Neural cell (in vitro differentiated cells): ENCODE measurements around the gene NUB1. TPM values are rescaled to one million over a fixed set of nuclear protein-coding genes. Genes with fewer than 3 reads are reported as not detected.

ENCODE experiments used
- H2AFZ ChIP-seq: fragments of 200-600, 300-800 bp; sonication (generic), shearing (Covaris generic); 2 replicates; pipeline ENCODE4 v1.6.0; 2014; ENCODE audit warnings: low read depth, mild to moderate bottlenecking, antibody characterized with exemption, low read length, moderate library complexity
- H3F3A ChIP-seq: fragments of 200-600 bp; shearing (Covaris generic); 2 replicates; pipeline ENCODE4 v1.6.1; 2016; ENCODE audit warnings: mild to moderate bottlenecking, moderate library complexity, mixed read lengths, antibody characterized with exemption, low read length; ENCODE audit not compliant: insufficient read depth, poor library complexity, severe bottlenecking
- H3K27ac ChIP-seq: fragments of 200-600, 300-800 bp; sonication (generic), shearing (Covaris generic); 2 replicates; pipeline ENCODE4 v1.5.1; 2014; ENCODE audit warnings: mild to moderate bottlenecking, low read length, moderate library complexity
- H3K27me3 ChIP-seq: fragments of 300-800, 200-600 bp; sonication (generic), shearing (Covaris generic); 2 replicates; pipeline ENCODE4 v1.6.0; 2014; ENCODE audit warnings: mild to moderate bottlenecking, low read depth, low read length, moderate library complexity; ENCODE audit not compliant: insufficient read depth
- H3K36me3 ChIP-seq: fragments of 300-800, 200-600 bp; sonication (generic), shearing (Covaris generic); 2 replicates; pipeline ENCODE4 v1.5.1; 2014; ENCODE audit warnings: mild to moderate bottlenecking, antibody characterized with exemption, low read length, moderate library complexity; ENCODE audit not compliant: insufficient read depth
- H3K4me2 ChIP-seq: fragments of 300-800, 200-600 bp; sonication (generic), shearing (Covaris generic); 2 replicates; pipeline ENCODE4 v1.6.0; 2014; ENCODE audit warnings: mild to moderate bottlenecking, low read length
- H3K4me3 ChIP-seq: fragments of 300-800, 200-600 bp; sonication (generic), shearing (Covaris generic); 2 replicates; pipeline ENCODE4 v1.5.1; 2014; ENCODE audit warnings: mild to moderate bottlenecking, low read length, moderate library complexity
- H3K79me2 ChIP-seq: fragments of 200-600 bp; shearing (Covaris generic); replicated peaks from 2 replicates; pipeline ENCODE4 v1.6.0; 2014; ENCODE audit warnings: mild to moderate bottlenecking, low read length, moderate library complexity; ENCODE audit not compliant: insufficient read depth
- H3K9ac ChIP-seq: fragments of 300-800, 200-600 bp; sonication (generic), shearing (Covaris generic); 2 replicates; pipeline ENCODE4 v1.6.1; 2016; ENCODE audit warnings: mild to moderate bottlenecking, low read length, mixed read lengths
- H3K9me2 ChIP-seq: fragments of 200-600 bp; shearing (Covaris generic); 2 replicates; pipeline ENCODE4 v1.6.1; 2016; ENCODE audit warnings: mild to moderate bottlenecking, low read length, mixed read lengths; ENCODE audit not compliant: insufficient read depth
- H3K9me3 ChIP-seq: fragments of 200-600, 300-800 bp; sonication (generic), shearing (Covaris generic); 2 replicates; pipeline ENCODE4 v1.6.1; 2016; ENCODE audit warnings: mild to moderate bottlenecking, mixed run types, low read length, moderate library complexity, mixed read lengths
- H4K20me1 ChIP-seq: fragments of 200-600 bp; shearing (Covaris generic); 2 replicates; pipeline ENCODE4 v1.6.1; 2016; ENCODE audit warnings: mild to moderate bottlenecking, mixed run types; ENCODE audit not compliant: insufficient read depth
- CTCF ChIP-seq: fragments of 450-650 bp; IDR thresholded peaks from 2 replicates; pipeline ENCODE4 v1.5.1; 2014; ENCODE audit warnings: antibody characterized with exemption, mild to moderate bottlenecking, moderate library complexity; ENCODE audit not compliant: poor library complexity, severe bottlenecking
- EP300 ChIP-seq: fragments of 450-650 bp; conservative IDR thresholded peaks from 2 replicates; pipeline ENCODE4 v1.6.1; 2014; ENCODE audit warnings: antibody characterized with exemption, mild to moderate bottlenecking, moderate library complexity; ENCODE audit not compliant: poor library complexity, severe bottlenecking
- EZH2 ChIP-seq: fragments of 200-600, 300-800 bp; shearing (Covaris generic), sonication (generic); IDR thresholded peaks from 2 replicates; pipeline ENCODE4 v1.6.1; 2014; ENCODE audit warnings: antibody characterized with exemption, low read length, borderline replicate concordance, mild to moderate bottlenecking; ENCODE audit not compliant: insufficient read depth, poor library complexity, severe bottlenecking
- MXI1 ChIP-seq: fragments of 450-650 bp; conservative IDR thresholded peaks from 2 replicates; pipeline ENCODE4 v1.6.1; 2014; ENCODE audit warnings: antibody characterized with exemption, mild to moderate bottlenecking; ENCODE audit not compliant: poor library complexity, severe bottlenecking
- POLR2AphosphoS5 ChIP-seq: IDR thresholded peaks from 2 replicates; pipeline ENCODE4 v1.6.1; 2012
- RAD21 ChIP-seq: fragments of 450-650 bp; conservative IDR thresholded peaks from 2 replicates; pipeline ENCODE4 v1.6.1; 2014; ENCODE audit warnings: antibody characterized with exemption, mild to moderate bottlenecking, moderate library complexity
- REST ChIP-seq: IDR thresholded peaks from 2 replicates; pipeline ENCODE4 v1.6.1; 2012; ENCODE audit warnings: borderline replicate concordance
- SMC3 ChIP-seq: fragments of 450-650 bp; conservative IDR thresholded peaks from 2 replicates; pipeline ENCODE4 v1.6.1; 2014; ENCODE audit warnings: antibody characterized with exemption, mild to moderate bottlenecking, moderate library complexity; ENCODE audit not compliant: poor library complexity
- TAF1 ChIP-seq: IDR thresholded peaks from 2 replicates; pipeline ENCODE4 v1.6.1; 2012; ENCODE audit warnings: low read depth
- polyA plus RNA-seq: library from polyadenylated mRNA; depleted of rRNA; stranded (reverse); fragments of >200 nt; gene quantifications from 2 replicates; pipeline ENCODE4 v1.2.3, GENCODE V29; 2014

NUB1 gene
- polyA plus RNA-seq, 1 donor from 2014 or later: 48.4 TPM

- H3K79me2 ChIP-seq: no peaks in the 10 kb centered on the region
Measured at GRCh38 chr7:151425670-151426440, 84.2 kb downstream of the NUB1 start.

More at GRCh38 chr7:151425670-151426440, 84.2 kb downstream of the NUB1 start:
- H3K27ac ChIP-seq: no peak overlapping the region
- no peak overlapping the region for H3K9ac ChIP-seq
- H3K4me3 ChIP-seq: no peak overlapping the region
- H4K20me1 ChIP-seq: no peaks in the 10 kb centered on the region
- no peaks in the 10 kb centered on the region for H3K9me2 ChIP-seq
- peaks cover 5% of the 10 kb centered on the region for H3K9me3 ChIP-seq
- no peaks in the 10 kb centered on the region for H3K36me3 ChIP-seq
- H2AFZ ChIP-seq: no peak overlapping the region
- H3K27me3 ChIP-seq: no peaks in the 10 kb centered on the region
- TF ChIP-seq MXI1 (no peak), EP300 (no peak), EZH2 (no peak), SMC3 (no peak), POLR2AphosphoS5 (no peak), RAD21 (no peak), CTCF (no peak), TAF1 (no peak), REST (no peak)
- no peaks in the 10 kb centered on the region for H3F3A ChIP-seq
- H3K4me2 ChIP-seq: no peak overlapping the region
